Measurements from ENCODE around the gene ZNF681.

- TF ChIP-seq CTCF (IDR thresholded peaks at IDR 0.05; ENCODE audit: low read depth, low read length, poor library complexity, severe bottlenecking) (no peak), EZH2phosphoT487 (IDR thresholded peaks at IDR 0.05; ENCODE audit: borderline replicate concordance, low read length) (no peak)
Observed at GRCh38 chr19:23789246-23789645, 30.6 kb upstream of the ZNF681 start.
